Osteocyte (in vitro differentiated cells): ENCODE results near the gene LCT. TPM values are rescaled to one million over a fixed set of nuclear protein-coding genes. Genes with fewer than 3 reads are reported as not detected.

Experiments
- DNase-seq: peaks from one replicate; pipeline ENCODE4 v3.0.0; 2021; ENCODE audit warnings: mixed read lengths; ENCODE audit not compliant: unreplicated experiment; ENCODE audit errors: extremely low spot score
- H3K27ac Mint-ChIP-seq: one replicate; pipeline ENCODE4 v1.8.0; 2021; ENCODE audit warnings: mild to moderate bottlenecking, mixed read lengths; ENCODE audit not compliant: unreplicated experiment
- H3K27me3 Mint-ChIP-seq: one replicate; pipeline ENCODE4 v1.8.0; 2021; ENCODE audit warnings: mixed read lengths; ENCODE audit not compliant: unreplicated experiment
- H3K36me3 Mint-ChIP-seq: one replicate; pipeline ENCODE4 v1.8.0; 2021; ENCODE audit warnings: mixed read lengths; ENCODE audit not compliant: unreplicated experiment
- H3K4me1 Mint-ChIP-seq: one replicate; pipeline ENCODE4 v1.8.0; 2021; ENCODE audit warnings: mixed read lengths; ENCODE audit not compliant: unreplicated experiment
- H3K4me3 Mint-ChIP-seq: one replicate; pipeline ENCODE4 v1.8.0; 2021; ENCODE audit warnings: mild to moderate bottlenecking, moderate library complexity, mixed read lengths; ENCODE audit not compliant: unreplicated experiment
- H3K9me3 Mint-ChIP-seq: one replicate; pipeline ENCODE4 v1.8.0; 2021; ENCODE audit warnings: mixed read lengths; ENCODE audit not compliant: unreplicated experiment
- total RNA-seq: library from RNA; stranded (reverse); gene quantifications from 2 replicates; pipeline ENCODE4 v1.2.1, GENCODE V29; 2021
- TF ChIP-seq, protein P1 (sequence below): fragments of 200-600 bp; sonication (generic); IDR thresholded peaks from 2 replicates; pipeline ENCODE4 v1.5.0; 2021; ENCODE audit warnings: antibody characterized with exemption, mild to moderate bottlenecking, moderate library complexity

LCT gene
- total RNA-seq, 1 donor from 2014 or later = not detected

DNA sequence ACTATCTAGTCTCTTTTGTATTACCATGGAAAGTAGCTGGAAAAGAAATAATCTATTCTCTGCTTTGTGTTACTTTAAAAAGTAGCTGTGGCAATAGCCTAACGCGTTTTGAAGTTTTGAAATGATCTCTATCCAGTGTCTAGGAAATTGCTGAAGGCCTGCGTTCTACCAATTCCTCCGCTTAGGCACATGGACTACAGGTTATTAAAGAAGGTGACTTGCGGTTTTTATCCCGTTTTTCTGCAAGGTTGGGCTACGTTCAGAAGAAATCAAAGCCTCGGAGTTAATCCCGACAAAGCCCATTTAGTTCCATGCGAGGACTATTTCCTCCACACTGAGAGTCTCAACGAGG is 96.0 kb downstream of the LCT start:
- DNase-seq = no peak
- Mint-ChIP-seq H3K4me3 (no peak overlapping the region), H3K9me3 (no peaks in the 10 kb centered on the region), H3K27me3 (no peaks in the 10 kb centered on the region), H3K4me1 (peaks cover 26% of the 10 kb centered on the region), H3K27ac (peak overlapping the region; percentile 99), H3K36me3 (peaks cover 3% of the 10 kb centered on the region)
- TF ChIP-seq, protein P1, sequence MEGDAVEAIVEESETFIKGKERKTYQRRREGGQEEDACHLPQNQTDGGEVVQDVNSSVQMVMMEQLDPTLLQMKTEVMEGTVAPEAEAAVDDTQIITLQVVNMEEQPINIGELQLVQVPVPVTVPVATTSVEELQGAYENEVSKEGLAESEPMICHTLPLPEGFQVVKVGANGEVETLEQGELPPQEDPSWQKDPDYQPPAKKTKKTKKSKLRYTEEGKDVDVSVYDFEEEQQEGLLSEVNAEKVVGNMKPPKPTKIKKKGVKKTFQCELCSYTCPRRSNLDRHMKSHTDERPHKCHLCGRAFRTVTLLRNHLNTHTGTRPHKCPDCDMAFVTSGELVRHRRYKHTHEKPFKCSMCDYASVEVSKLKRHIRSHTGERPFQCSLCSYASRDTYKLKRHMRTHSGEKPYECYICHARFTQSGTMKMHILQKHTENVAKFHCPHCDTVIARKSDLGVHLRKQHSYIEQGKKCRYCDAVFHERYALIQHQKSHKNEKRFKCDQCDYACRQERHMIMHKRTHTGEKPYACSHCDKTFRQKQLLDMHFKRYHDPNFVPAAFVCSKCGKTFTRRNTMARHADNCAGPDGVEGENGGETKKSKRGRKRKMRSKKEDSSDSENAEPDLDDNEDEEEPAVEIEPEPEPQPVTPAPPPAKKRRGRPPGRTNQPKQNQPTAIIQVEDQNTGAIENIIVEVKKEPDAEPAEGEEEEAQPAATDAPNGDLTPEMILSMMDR = no peak

DNA sequence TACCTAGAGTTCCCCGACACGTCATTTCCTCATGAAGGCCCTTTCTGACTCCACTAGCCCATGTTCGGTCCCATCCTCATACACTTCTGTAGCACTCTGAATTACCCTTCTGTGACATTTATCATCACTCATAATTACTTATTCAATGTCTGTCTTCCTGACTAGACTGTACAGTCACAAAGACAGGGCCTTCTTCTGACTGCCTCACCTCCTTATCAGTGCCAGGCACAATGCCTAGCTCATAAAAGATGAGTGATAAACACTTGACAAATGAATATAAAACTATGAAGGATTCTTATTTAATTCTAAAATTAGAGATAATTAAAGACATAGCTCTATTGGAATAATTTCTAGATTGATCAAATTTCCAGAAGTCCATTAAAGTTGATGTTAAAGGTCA is 96.8 kb downstream of the LCT start:
- no peak for DNase-seq
- no peaks in the 10 kb centered on the region for H3K27me3 Mint-ChIP-seq
- H3K4me1 Mint-ChIP-seq = peaks cover 20% of the 10 kb centered on the region
- TF ChIP-seq, protein P1 = no peak
- H3K9me3 Mint-ChIP-seq = no peaks in the 10 kb centered on the region
- H3K27ac Mint-ChIP-seq = no peak overlapping the region
- no peak overlapping the region for H3K4me3 Mint-ChIP-seq
- H3K36me3 Mint-ChIP-seq = peaks cover 3% of the 10 kb centered on the region

Other genes starting within 250 kb of the LCT start
- gene UBXN4, start 95.3 kb downstream of the LCT start, total RNA-seq = 109 and 118 TPM in 2 replicates
- gene MCM6, start 39.3 kb upstream of the LCT start, total RNA-seq = 26.2 and 28.3 TPM in 2 replicates
- 48.3 and 51.0 TPM in 2 replicates for gene DARS1, start 148.4 kb upstream of the LCT start, total RNA-seq